Panc1 (cell line): Measurements from ENCODE around the gene NDE1. TPM values are rescaled to one million over a fixed set of nuclear protein-coding genes. Genes with fewer than 3 reads are reported as not detected.

ENCODE experiments used
- ATAC-seq: fragments of 200-7000 bp; cut with Tn5 transposase; 2 replicates; pipeline ENCODE4 v1.9.1; 2020; ENCODE audit warnings: mild to moderate bottlenecking, moderate library complexity
- BruUV-seq: library from RNA; stranded (reverse); fragments of 400-500 nt; replicated peaks from 2 replicates; lab custom pipeline; 2021; lab: Mats Ljungman, UMichigan
- CTCF ChIA-PET: fragments of 300-600 bp; sonication (Branson Sonifier 250); formaldehyde crosslinking; loops from one replicate; lab custom pipeline; 2022; ENCODE audit warnings: antibody characterized with exemption; lab: Charles Lee
- POLR2A ChIA-PET: fragments of 300-600 bp; sonication (Branson Sonifier 250); formaldehyde crosslinking; loops from one replicate; lab custom pipeline; 2022; ENCODE audit warnings: antibody characterized with exemption; lab: Charles Lee
- DNase-seq: peaks from one replicate; pipeline ENCODE4 v3.0.0-alpha.2; 2010; ENCODE audit warnings: low read depth, low spot score
- H3K27ac ChIP-seq: 2 replicates; pipeline ENCODE4 v1.5.1; 2011; ENCODE audit warnings: mild to moderate bottlenecking, low read length, inconsistent platforms
- H3K27me3 ChIP-seq: fragments of 200-500 bp; sonication (Bioruptor generic); 2 replicates; pipeline ENCODE4 v1.6.0; 2014; ENCODE audit warnings: low read length, inconsistent platforms; ENCODE audit not compliant: control insufficient read depth, insufficient read depth
- H3K36me3 ChIP-seq: fragments of 200-500 bp; sonication (Bioruptor generic); 2 replicates; pipeline ENCODE4 v1.5.1; 2014; ENCODE audit warnings: inconsistent platforms, mild to moderate bottlenecking, low read length, moderate library complexity; ENCODE audit not compliant: control insufficient read depth, insufficient read depth
- H3K4me1 ChIP-seq: 2 replicates; pipeline ENCODE4 v1.5.1; 2011; ENCODE audit warnings: inconsistent platforms, mild to moderate bottlenecking, low read length, moderate library complexity; ENCODE audit not compliant: control insufficient read depth, insufficient read depth
- H3K4me3 ChIP-seq, 2 experiments: 2 replicates each; pipeline ENCODE4 v1.5.1; 2011 to 2012; ENCODE audit warnings: low read depth in 2 of 2, low read length in 2 of 2, mild to moderate bottlenecking in 2 of 2, inconsistent platforms in 1 of 2, moderate library complexity in 1 of 2
- H3K9me3 ChIP-seq: fragments of 200-500 bp; sonication (Bioruptor generic); 2 replicates; pipeline ENCODE4 v1.5.1; 2014; ENCODE audit warnings: low read depth, mild to moderate bottlenecking, inconsistent platforms, low read length, moderate library complexity; ENCODE audit not compliant: control insufficient read depth, insufficient read depth
- POLR2AphosphoS5 ChIP-seq: IDR thresholded peaks from 2 replicates; pipeline ENCODE4 v1.6.1; 2012; ENCODE audit warnings: mild to moderate bottlenecking, low read depth, low read length, moderate library complexity
- REST ChIP-seq, 2 experiments: IDR thresholded peaks; 2 replicates each; pipeline ENCODE4 v1.6.1; 2011 to 2012; ENCODE audit warnings: low read depth in 2 of 2, control low read depth in 1 of 2, low read length in 1 of 2, mild to moderate bottlenecking in 1 of 2, moderate library complexity in 1 of 2; ENCODE audit not compliant: insufficient read depth in 1 of 2
- SIN3A ChIP-seq: IDR thresholded peaks from 2 replicates; pipeline ENCODE4 v1.6.1; 2012; ENCODE audit warnings: low read depth, mild to moderate bottlenecking, low read length, moderate library complexity, borderline replicate concordance; ENCODE audit not compliant: insufficient read depth
- TCF7L2 ChIP-seq: IDR thresholded peaks from 2 replicates; pipeline ENCODE4 v1.6.1; 2011; ENCODE audit warnings: mild to moderate bottlenecking, low read depth, low read length, inconsistent platforms
- in situ Hi-C: cut with HindIII; loops from 2 replicates; pipeline ENCODE4 v1.10.0; 2016; ENCODE audit warnings: low sequenced_read_pairs, low pct_unique_long_range_greater_than_20kb
- intact Hi-C: fragments of 100-400 bp; cut with micrococcal nuclease; formaldehyde crosslinking; loops from one replicate; pipeline ENCODE4 v1.10.0; 2022; ENCODE audit not compliant: unreplicated experiment
- total RNA-seq: library from RNA; stranded (reverse); gene quantifications from one replicate; pipeline ENCODE4 v1.2.1, GENCODE V29; 2021; ENCODE audit not compliant: unreplicated experiment
- TF ChIP-seq, protein P1 (sequence below): fragments of 450-650 bp; IDR thresholded peaks from 2 replicates; pipeline ENCODE4 v1.5.1; 2017; ENCODE audit warnings: mild to moderate bottlenecking

NDE1 gene
- total RNA-seq, 1 experiment from 2014 or later, result 99.1 TPM

GRCh38 chr16:15616012-15616411 is 34.0 kb upstream of the NDE1 start:
- TF ChIP-seq REST (IDR thresholded peaks at IDR 0.05; ENCODE audit: insufficient read depth in 1 of 2, low read depth in 2 of 2, low read length in 1 of 2) (no peak), SIN3A (no peak), POLR2AphosphoS5 (no peak), TCF7L2 (no peak)
- TF ChIP-seq, protein P1, sequence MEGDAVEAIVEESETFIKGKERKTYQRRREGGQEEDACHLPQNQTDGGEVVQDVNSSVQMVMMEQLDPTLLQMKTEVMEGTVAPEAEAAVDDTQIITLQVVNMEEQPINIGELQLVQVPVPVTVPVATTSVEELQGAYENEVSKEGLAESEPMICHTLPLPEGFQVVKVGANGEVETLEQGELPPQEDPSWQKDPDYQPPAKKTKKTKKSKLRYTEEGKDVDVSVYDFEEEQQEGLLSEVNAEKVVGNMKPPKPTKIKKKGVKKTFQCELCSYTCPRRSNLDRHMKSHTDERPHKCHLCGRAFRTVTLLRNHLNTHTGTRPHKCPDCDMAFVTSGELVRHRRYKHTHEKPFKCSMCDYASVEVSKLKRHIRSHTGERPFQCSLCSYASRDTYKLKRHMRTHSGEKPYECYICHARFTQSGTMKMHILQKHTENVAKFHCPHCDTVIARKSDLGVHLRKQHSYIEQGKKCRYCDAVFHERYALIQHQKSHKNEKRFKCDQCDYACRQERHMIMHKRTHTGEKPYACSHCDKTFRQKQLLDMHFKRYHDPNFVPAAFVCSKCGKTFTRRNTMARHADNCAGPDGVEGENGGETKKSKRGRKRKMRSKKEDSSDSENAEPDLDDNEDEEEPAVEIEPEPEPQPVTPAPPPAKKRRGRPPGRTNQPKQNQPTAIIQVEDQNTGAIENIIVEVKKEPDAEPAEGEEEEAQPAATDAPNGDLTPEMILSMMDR, result no peak
- Histone ChIP-seq H3K36me3 (peaks cover 19% of the 10 kb centered on the region), H3K4me1 (no peaks in the 10 kb centered on the region; the same call in 1 of the 2 replicates), H3K27me3 (no peaks in the 10 kb centered on the region), H3K4me3 (no peak overlapping the region), H3K9me3 (no peaks in the 10 kb centered on the region), H3K27ac (no peak overlapping the region)
- no TSS peak for BruUV-seq
- no peak for DNase-seq
- ATAC-seq, result no peak
- ChIA-PET POLR2A (no interaction called here), CTCF (no interaction called here)
- in situ Hi-C loops (no loop called here), intact Hi-C loops (no loop called here)

DNA sequence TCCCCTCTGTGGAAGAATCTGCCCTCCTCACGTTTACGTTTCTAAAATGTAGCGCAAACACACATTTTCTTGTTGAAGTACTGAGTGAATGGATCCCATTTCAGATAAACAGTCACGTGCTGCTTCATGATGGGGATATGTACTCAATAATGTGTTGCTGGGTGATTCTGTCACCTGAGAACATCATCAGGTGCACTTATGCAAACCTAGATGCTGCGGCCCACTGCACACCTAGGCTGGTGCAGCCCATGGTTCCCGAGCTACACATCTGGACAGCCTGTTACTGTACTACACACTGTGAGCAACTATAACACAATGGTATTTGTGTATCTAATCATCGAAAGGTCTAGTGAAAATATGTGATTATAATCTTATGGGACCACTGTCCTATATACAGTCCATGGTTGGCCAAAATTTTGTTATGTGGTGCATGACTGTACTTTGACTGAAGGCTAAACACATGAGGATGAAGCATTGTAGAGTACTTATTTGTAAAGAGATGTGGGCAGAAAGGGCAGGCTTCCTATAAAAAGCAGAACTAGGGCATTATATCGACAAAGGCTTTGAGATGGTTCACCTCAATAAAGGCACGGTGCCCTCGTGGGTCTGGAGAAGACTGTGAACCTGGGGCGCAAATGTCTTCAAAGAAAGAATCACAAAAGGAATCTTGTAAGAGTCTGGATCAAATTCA is 33.4 kb upstream of the NDE1 start:
- intact Hi-C loops, result no loop called here
- BruUV-seq, result no TSS peak
- ChIA-PET POLR2A (no interaction called here), CTCF (no interaction called here)
- in situ Hi-C loops, result no loop called here
- Histone ChIP-seq H3K9me3 (no peaks in the 10 kb centered on the region), H3K4me3 (no peak overlapping the region), H3K36me3 (peaks cover 25% of the 10 kb centered on the region), H3K27ac (no peak overlapping the region), H3K4me1 (no peaks in the 10 kb centered on the region; the same call in 1 of the 2 replicates), H3K27me3 (no peaks in the 10 kb centered on the region)
- no peak; the same call in 1 of the 2 replicates for ATAC-seq
- no peak for TF ChIP-seq TCF7L2
- TF ChIP-seq SIN3A, result no peak
- TF ChIP-seq POLR2AphosphoS5, result no peak
- TF ChIP-seq, protein P1, result no peak
- no peak for TF ChIP-seq REST (IDR thresholded peaks at IDR 0.05; ENCODE audit: insufficient read depth in 1 of 2, low read depth in 2 of 2, low read length in 1 of 2)
- DNase-seq, result no peak
